K562 (cell line): Measurements from ENCODE around the gene DHODH. TPM values are rescaled to one million over a fixed set of nuclear protein-coding genes. Genes with fewer than 3 reads are reported as not detected.

Source experiments
- ATAC-seq: fragments of 200-7000 bp; cut with Tn5 transposase; 3 replicates; pipeline ENCODE4 v1.9.1; 2020; ENCODE audit warnings: moderate library complexity
- BruUV-seq: library from RNA; stranded (reverse); fragments of 400-500 nt; replicated peaks from 2 replicates; lab custom pipeline; 2021; lab: Mats Ljungman, UMichigan
- CTCF ChIA-PET: fragments of 300-600 bp; formaldehyde crosslinking; extraction: SDS; loops from one replicate; lab custom pipeline; 2021; ENCODE audit warnings: low intra/inter-chr PET ratio; lab: Yijun Ruan, JAX
- POLR2A ChIA-PET: fragments of 300-600, 350-650 bp; sonication (Branson Sonifier 250); formaldehyde crosslinking; extraction: SDS; loops from one replicate; lab custom pipeline; 2021; ENCODE audit warnings: antibody characterized with exemption, inconsistent platforms; lab: Yijun Ruan, JAX
- DNase-seq, 4 experiments: peaks; one replicate each; pipeline versions ENCODE4 v3.0.0 to v3.0.0-alpha.2; 2011 to 2018; ENCODE audit warnings: low spot score in 3 of 4, mixed read lengths in 3 of 4; ENCODE audit errors: extremely low read depth in 1 of 4
- FAIRE-seq: peaks from 2 replicates; lab custom pipeline; 2011; peaks lifted over from hg19 to GRCh38; lab: Jason Lieb, UNC
- H2AFZ ChIP-seq: 2 replicates; pipeline ENCODE4 v1.6.0; 2011; ENCODE audit warnings: low read depth, low read length, control low read depth, inconsistent platforms
- H3K27ac ChIP-seq: fragments of 200-600 bp; 3 replicates; pipeline ENCODE4 v1.8.0; 2011; ENCODE audit warnings: low read depth, mild to moderate bottlenecking, control low read depth, inconsistent platforms, low read length, moderate library complexity, mixed read lengths; ENCODE audit errors: extremely low read depth
- H3K27me3 ChIP-seq, 2 experiments: fragments of 300-600 bp in 1 of 2; 2 replicates in 1 of 2; 3 replicates in 1 of 2; pipeline versions ENCODE4 v1.6.0 to v1.8.0; 2011; ENCODE audit warnings: inconsistent platforms in 2 of 2, low read length in 2 of 2, mild to moderate bottlenecking in 1 of 2, mixed read lengths in 1 of 2, moderate library complexity in 1 of 2; ENCODE audit not compliant: control insufficient read depth in 2 of 2, insufficient read depth in 2 of 2
- H3K36me3 ChIP-seq: fragments of 300-600 bp; 3 replicates; pipeline ENCODE4 v1.8.0; 2011; ENCODE audit warnings: mild to moderate bottlenecking, low read length, inconsistent platforms; ENCODE audit not compliant: control insufficient read depth, insufficient read depth
- H3K4me1 ChIP-seq, 2 experiments: fragments of 200-600 bp in 1 of 2; replicated peaks in 1 of 2; 2 replicates in 1 of 2; 3 replicates in 1 of 2; pipeline versions ENCODE4 v1.5.1 to v1.8.0; 2011; ENCODE audit warnings: inconsistent platforms in 2 of 2, low read length in 2 of 2, mild to moderate bottlenecking in 1 of 2, mixed read lengths in 1 of 2, moderate library complexity in 1 of 2; ENCODE audit not compliant: control insufficient read depth in 2 of 2, insufficient read depth in 2 of 2
- H3K4me2 ChIP-seq: 2 replicates; pipeline ENCODE4 v1.6.1; 2011; ENCODE audit warnings: low read length, control low read depth, inconsistent platforms, mixed read lengths; ENCODE audit not compliant: insufficient read depth
- H3K4me3 ChIP-seq: fragments of 200-600 bp; sonication (generic), shearing (Covaris generic); 2 replicates; pipeline ENCODE4 v1.5.1; 2016; ENCODE audit warnings: control low read depth, inconsistent platforms
- H3K79me2 ChIP-seq: fragments of 200-600 bp; 3 replicates; pipeline ENCODE4 v1.8.0; 2011; ENCODE audit warnings: low read length, inconsistent platforms; ENCODE audit not compliant: control insufficient read depth, insufficient read depth
- H3K9ac ChIP-seq, 2 experiments: 2 replicates each; pipeline versions ENCODE4 v1.6.0 to v1.6.1; 2011; ENCODE audit warnings: low read depth in 2 of 2, low read length in 2 of 2, control low read depth in 1 of 2, inconsistent platforms in 1 of 2, mild to moderate bottlenecking in 1 of 2, mixed read lengths in 1 of 2; ENCODE audit not compliant: insufficient read depth in 1 of 2
- H3K9me1 ChIP-seq: one replicate; pipeline ENCODE4 v1.6.0; 2011; ENCODE audit warnings: inconsistent platforms, mild to moderate bottlenecking, low read length, moderate library complexity; ENCODE audit not compliant: control insufficient read depth, insufficient read depth
- H3K9me3 ChIP-seq: replicated peaks from 2 replicates; pipeline ENCODE4 v1.5.1; 2011; ENCODE audit warnings: low read depth, low read length, inconsistent platforms; ENCODE audit not compliant: control insufficient read depth, insufficient read depth
- H4K20me1 ChIP-seq: replicated peaks from 2 replicates; pipeline ENCODE4 v1.6.1; 2011; ENCODE audit warnings: low read length, inconsistent platforms, mixed read lengths; ENCODE audit not compliant: control insufficient read depth, insufficient read depth
- ARHGAP35 ChIP-seq: fragments of 450-650 bp; IDR thresholded peaks from 2 replicates; pipeline ENCODE4 v1.6.1; 2018; ENCODE audit not compliant: partially characterized antibody
- NR2F6 ChIP-seq: fragments of 450-650 bp; formaldehyde crosslinking; IDR thresholded peaks from 2 replicates; pipeline ENCODE4 v1.4.0; 2020; ENCODE audit warnings: mild to moderate bottlenecking
- ZBTB7A ChIP-seq: IDR thresholded peaks from 2 replicates; pipeline ENCODE4 v1.6.1; 2011; ENCODE audit warnings: low read depth, mild to moderate bottlenecking, low read length, moderate library complexity, borderline replicate concordance; ENCODE audit not compliant: control insufficient read depth
- ZNF175 ChIP-seq: fragments of 200-800 bp; sonication (Bioruptor generic); IDR thresholded peaks from 2 replicates; pipeline ENCODE4 v1.6.1; 2016; ENCODE audit warnings: low read depth, mild to moderate bottlenecking, missing genetic modification characterization, missing compliant biosample characterization
- ZNF274 ChIP-seq: IDR thresholded peaks from 2 replicates; pipeline ENCODE4 v1.6.1; 2011; ENCODE audit warnings: low read depth, mild to moderate bottlenecking, low read length, moderate library complexity, borderline replicate concordance
- WGBS: fragments of 100-300 bp; shearing (Covaris generic); methylation state at CpG from one replicate; pipeline ENCODE4 v1.1.6; 2016; ENCODE audit warnings: low coverage, mixed read lengths; ENCODE audit not compliant: insufficient coverage; ENCODE audit errors: missing lambda C conversion rate; 5-methylcytosine and 5-hydroxymethylcytosine counted together
- in situ Hi-C: fragments of 300-500 bp; cut with MboI; formaldehyde crosslinking; loops from 4 replicates; pipeline ENCODE4 v1.15.0; 2018; ENCODE audit warnings: inconsistent platforms, mixed read lengths
- intact Hi-C: fragments of 100-400 bp; cut with micrococcal nuclease; formaldehyde crosslinking; loops from 2 replicates; pipeline ENCODE4 v1.14.2; 2022
- polyA plus RNA-seq, 8 experiments: library from polyadenylated mRNA; depleted of rRNA in 4 of 8; stranded (reverse) in 5 of 8; unstranded in 3 of 8; fragments of >200 nt; fragmentation: Nextera tagmentation in 2 of 8; fragmentation: Illumina TruSeq in 1 of 8; extraction: Ambion mirVana in 2 of 8; extraction: Trizol in 1 of 8; gene quantifications; 2 replicates each; pipeline versions ENCODE4 v1.2.1 to v1.2.3, GENCODE V29; 2011 to 2014; ENCODE audit warnings: inconsistent platforms in 1 of 8, missing spikeins in 1 of 8
- total RNA-seq, 7 experiments: library from RNA; depleted of rRNA in 6 of 7; stranded (reverse); fragments of >200 nt in 6 of 7; fragmentation: Illumina TruSeq in 2 of 7; extraction: Trizol in 2 of 7; gene quantifications; 2 replicates each; pipeline versions ENCODE4 v1.2.1 to v1.2.3, GENCODE V29; 2011 to 2021; ENCODE audit warnings: low replicate concordance in 1 of 7

The DHODH gene
- total and polyA plus RNA-seq, 9 of the 15 experiments (the other 6 are each of a cell fraction or from before 2014, with no cell fraction given): 4.3 to 19.9 (median 12.7) TPM

GRCh38 chr16:72042157-72042660 lies 33.7 kb downstream of the DHODH start:
- H3K4me2 ChIP-seq: no peak overlapping the region
- ATAC-seq (no peak), FAIRE-seq (no peak), DNase-seq (no peak)
- H3K9me3 ChIP-seq: no peaks in the 10 kb centered on the region
- H2AFZ ChIP-seq: no peak overlapping the region
- no peaks in the 10 kb centered on the region for H3K9me1 ChIP-seq
- H4K20me1 ChIP-seq: no peaks in the 10 kb centered on the region
- in situ Hi-C loops (no loop called here), intact Hi-C loops (no loop called here)
- H3K4me3 ChIP-seq: no peak overlapping the region
- H3K9ac ChIP-seq: no peak overlapping the region
- H3K27me3 ChIP-seq: no peaks in the 10 kb centered on the region; a peak in 2 of 5 replicates
- ChIA-PET POLR2A (interaction anchor here (0.6 kb wide), 1 partner anchor 103 kb away, joined by 3 read pairs; no protein-coding TSS in a partner anchor), CTCF (no interaction called here)
- H3K79me2 ChIP-seq: no peaks in the 10 kb centered on the region
- H3K4me1 ChIP-seq: no peaks in the 10 kb centered on the region; a peak in 2 of 5 replicates
- BruUV-seq: no TSS peak
- no peaks in the 10 kb centered on the region for H3K36me3 ChIP-seq
- no peak overlapping the region for H3K27ac ChIP-seq
- no peak for TF ChIP-seq NR2F6 (CRISPR knock-in tag)
- 0% methylated on average over 2 of the region's 2 CpGs for WGBS

- Histone ChIP-seq H2AFZ (no peak overlapping the region), H3K9ac (no peak overlapping the region), H3K36me3 (no peaks in the 10 kb centered on the region), H3K9me1 (no peaks in the 10 kb centered on the region), H3K27ac (no peak overlapping the region), H3K4me1 (no peaks in the 10 kb centered on the region; a peak in 2 of 5 replicates), H3K27me3 (no peaks in the 10 kb centered on the region; a peak in 2 of 5 replicates), H3K4me2 (no peak overlapping the region), H3K4me3 (no peak overlapping the region), H3K9me3 (no peaks in the 10 kb centered on the region), H3K79me2 (no peaks in the 10 kb centered on the region), H4K20me1 (no peaks in the 10 kb centered on the region)
- ChIA-PET POLR2A (no interaction called here), CTCF (no interaction called here)
- no peak for FAIRE-seq
- TF ChIP-seq ZBTB7A: no peak
- TF ChIP-seq ZNF175 (CRISPR knock-in tag): no peak
- no peak for TF ChIP-seq ZNF274
- TF ChIP-seq ARHGAP35: no peak
- 10% methylated on average over 3 of the region's 3 CpGs for WGBS
- in situ Hi-C loops: no loop called here
- ATAC-seq: no peak
- DNase-seq: no peak
- intact Hi-C loops: no loop called here
- BruUV-seq: no TSS peak
Observed at GRCh38 chr16:72043058-72043457, 34.5 kb downstream of the DHODH start.
